HS-27A (cell line): ENCODE data around the gene MYCBP2.
A peak's percentile ranks its signal among the peaks of the same experiment; 100 is the strongest.
"Not testable (repeated sequence)": the region's sequence is repeated elsewhere in the genome, so short reads cannot be mapped to it uniquely, and the experiment has no call there.

ENCODE experiments used
- DNase-seq: peaks from one replicate; pipeline ENCODE4 v3.0.0-alpha.2; 2012; ENCODE audit warnings: low read depth, missing footprints

Gene MYCBP2

GRCh38 chr13:77338961-77339401 lies 12.1 kb upstream of the MYCBP2 start:
- DNase-seq, result no peak

GRCh38 chr13:77338329-77338728 lies 11.4 kb upstream of the MYCBP2 start:
- no peak for DNase-seq

GRCh38 chr13:77337159-77337558 lies 10.3 kb upstream of the MYCBP2 start:
- no peak for DNase-seq

- DNase-seq, result no peak
These were observed 8.6 kb upstream of the MYCBP2 start for GRCh38 chr13:77335543-77335942.

GRCh38 chr13:77333594-77333993 lies 6.7 kb upstream of the MYCBP2 start:
- no peak for DNase-seq

- no peak for DNase-seq
These were observed 4.5 kb upstream of the MYCBP2 start for GRCh38 chr13:77331421-77331820.

GRCh38 chr13:77329911-77330584 lies 3.2 kb upstream of the MYCBP2 start:
- DNase-seq, result no peak

- DNase-seq, result peak; percentile 84
These were observed 2.4 kb upstream of the MYCBP2 start for GRCh38 chr13:77329133-77329910.

- no peak for DNase-seq
These were observed 1.9 kb upstream of the MYCBP2 start for GRCh38 chr13:77328819-77329132.

GRCh38 chr13:77325371-77325980 lies 1.4 kb downstream of the MYCBP2 start:
- DNase-seq, result no peak

GRCh38 chr13:77323858-77324257 lies 3.0 kb downstream of the MYCBP2 start:
- no peak for DNase-seq

- no peak for DNase-seq
These were observed 7.4 kb downstream of the MYCBP2 start for GRCh38 chr13:77319536-77319935.

GRCh38 chr13:77318741-77319140 lies 8.2 kb downstream of the MYCBP2 start:
- no peak for DNase-seq

GRCh38 chr13:77316430-77316829 lies 10.5 kb downstream of the MYCBP2 start:
- no peak for DNase-seq

GRCh38 chr13:77315509-77315908 lies 11.4 kb downstream of the MYCBP2 start:
- DNase-seq, result not testable (repeated sequence)

GRCh38 chr13:77313923-77314322 lies 13.0 kb downstream of the MYCBP2 start:
- DNase-seq, result no peak

GRCh38 chr13:77312311-77312710 lies 14.6 kb downstream of the MYCBP2 start:
- no peak for DNase-seq

- DNase-seq, result no peak
These were observed 16.2 kb downstream of the MYCBP2 start for GRCh38 chr13:77310579-77311279.

GRCh38 chr13:77310161-77310560 lies 16.7 kb downstream of the MYCBP2 start:
- no peak for DNase-seq

GRCh38 chr13:77309254-77309653 lies 17.6 kb downstream of the MYCBP2 start:
- no peak for DNase-seq

GRCh38 chr13:77306458-77306857 lies 20.4 kb downstream of the MYCBP2 start:
- no peak for DNase-seq

- DNase-seq, result no peak
These were observed 21.6 kb downstream of the MYCBP2 start for GRCh38 chr13:77305266-77305665.
